Mucosa of descending colon (tissue), 3 donors: ENCODE results near the gene ATP1B1. TPM values are rescaled to one million over a fixed set of nuclear protein-coding genes. Genes with fewer than 3 reads are reported as not detected.

Source experiments
- ATAC-seq: fragments of 200-7000 bp; cut with Tn5 transposase; one replicate; pipeline ENCODE4 v1.9.1; 2020; ENCODE audit warnings: mild to moderate bottlenecking, moderate library complexity
- DNase-seq, 3 donors: peaks; one replicate each; pipeline ENCODE4 v3.0.0-alpha.2; 2020
- H3K36me3 ChIP-seq: fragments of 200-600 bp; one replicate; pipeline ENCODE4 v1.8.0; 2021; ENCODE audit warnings: low read depth, mild to moderate bottlenecking
- H3K4me1 ChIP-seq: fragments of 200-600 bp; one replicate; pipeline ENCODE4 v1.8.0; 2021; ENCODE audit warnings: low read depth, mild to moderate bottlenecking
- H3K4me3 ChIP-seq: fragments of 200-600 bp; one replicate; pipeline ENCODE4 v1.8.0; 2021; ENCODE audit warnings: mild to moderate bottlenecking
- H3K9me3 ChIP-seq: fragments of 200-600 bp; one replicate; pipeline ENCODE4 v1.8.0; 2021; ENCODE audit warnings: mild to moderate bottlenecking
- intact Hi-C, 2 donors: fragments of 100-400 bp; cut with DNase I in 1 of 2; cut with micrococcal nuclease in 1 of 2; formaldehyde crosslinking; loops; one replicate each; pipeline versions ENCODE4 v1.11.0 to v1.11.1; 2022; cut with DNase I, micrococcal nuclease
- total RNA-seq, 3 donors: library from RNA; stranded (reverse); fragmentation: NEBNext Ultra II Directional in 2 of 3; extraction: Animal tissue kit (Norgen Biotek cat#: 25700) in 2 of 3; gene quantifications; one replicate each; pipeline versions ENCODE4 v1.2.1 to v1.2.4, GENCODE V29; 2021 to 2023
- TF ChIP-seq, protein P1 (sequence below): fragments of 200-600 bp; IDR thresholded peaks from one replicate; pipeline ENCODE4 v1.8.0; 2022; ENCODE audit warnings: antibody characterized with exemption, mild to moderate bottlenecking
- donor health status: DM: no; HTN: no; CAD: no; lungs with moderate emphysema.
- donor health status: DM: no; HTN: no; CAD: no.
- donor health status: DM: no; HTN: yes; CAD: no.

The ATP1B1 gene
- total RNA-seq, 3 donors from 2014 or later = 342 to 860 (median 744) TPM

DNA sequence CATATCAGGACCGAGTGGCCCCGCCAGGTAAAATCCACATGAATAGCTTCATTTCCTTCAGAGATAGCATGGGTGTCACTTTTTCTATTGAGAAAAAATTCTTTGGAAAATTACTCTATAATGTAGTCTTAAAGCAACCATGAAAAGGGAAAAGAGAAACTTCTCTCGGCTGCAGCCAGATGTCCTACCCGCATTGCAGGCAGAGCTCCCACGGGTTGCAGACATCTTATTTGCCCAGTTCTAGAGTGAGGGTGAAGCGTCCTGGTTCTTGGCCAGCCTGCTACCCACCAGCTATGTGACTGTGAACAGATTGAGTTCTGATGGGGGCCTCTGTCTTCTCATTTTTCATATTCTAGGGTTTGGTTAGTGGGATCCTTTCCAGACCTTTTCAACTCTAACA is 5.0 kb downstream of the ATP1B1 start:
- H3K4me3 ChIP-seq = no peak overlapping the region
- H3K4me1 ChIP-seq = peaks cover 45% of the 10 kb centered on the region
- ATAC-seq (no peak), DNase-seq (no peak)
- TF ChIP-seq, protein P1, sequence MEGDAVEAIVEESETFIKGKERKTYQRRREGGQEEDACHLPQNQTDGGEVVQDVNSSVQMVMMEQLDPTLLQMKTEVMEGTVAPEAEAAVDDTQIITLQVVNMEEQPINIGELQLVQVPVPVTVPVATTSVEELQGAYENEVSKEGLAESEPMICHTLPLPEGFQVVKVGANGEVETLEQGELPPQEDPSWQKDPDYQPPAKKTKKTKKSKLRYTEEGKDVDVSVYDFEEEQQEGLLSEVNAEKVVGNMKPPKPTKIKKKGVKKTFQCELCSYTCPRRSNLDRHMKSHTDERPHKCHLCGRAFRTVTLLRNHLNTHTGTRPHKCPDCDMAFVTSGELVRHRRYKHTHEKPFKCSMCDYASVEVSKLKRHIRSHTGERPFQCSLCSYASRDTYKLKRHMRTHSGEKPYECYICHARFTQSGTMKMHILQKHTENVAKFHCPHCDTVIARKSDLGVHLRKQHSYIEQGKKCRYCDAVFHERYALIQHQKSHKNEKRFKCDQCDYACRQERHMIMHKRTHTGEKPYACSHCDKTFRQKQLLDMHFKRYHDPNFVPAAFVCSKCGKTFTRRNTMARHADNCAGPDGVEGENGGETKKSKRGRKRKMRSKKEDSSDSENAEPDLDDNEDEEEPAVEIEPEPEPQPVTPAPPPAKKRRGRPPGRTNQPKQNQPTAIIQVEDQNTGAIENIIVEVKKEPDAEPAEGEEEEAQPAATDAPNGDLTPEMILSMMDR = no peak
- no peaks in the 10 kb centered on the region for H3K36me3 ChIP-seq
- H3K9me3 ChIP-seq = no peaks in the 10 kb centered on the region
- intact Hi-C loops = no loop called here

GRCh38 chr1:169112241-169112640 is 5.8 kb downstream of the ATP1B1 start:
- ATAC-seq (peak; percentile 15), DNase-seq (peak in 1 of 3 donors; percentile 46)
- H3K36me3 ChIP-seq = no peaks in the 10 kb centered on the region
- H3K4me3 ChIP-seq = no peak overlapping the region
- peaks cover 45% of the 10 kb centered on the region for H3K4me1 ChIP-seq
- TF ChIP-seq, protein P1 = no peak
- H3K9me3 ChIP-seq = no peaks in the 10 kb centered on the region
- intact Hi-C loops = no loop called here

GRCh38 chr1:169113613-169114119 is 7.2 kb downstream of the ATP1B1 start:
- Histone ChIP-seq H3K4me3 (no peak overlapping the region), H3K36me3 (no peaks in the 10 kb centered on the region), H3K4me1 (peaks cover 54% of the 10 kb centered on the region), H3K9me3 (no peaks in the 10 kb centered on the region)
- ATAC-seq = peak; percentile 25
- DNase-seq = no peak
- intact Hi-C loops = no loop called here
- TF ChIP-seq, protein P1 = no peak

DNA sequence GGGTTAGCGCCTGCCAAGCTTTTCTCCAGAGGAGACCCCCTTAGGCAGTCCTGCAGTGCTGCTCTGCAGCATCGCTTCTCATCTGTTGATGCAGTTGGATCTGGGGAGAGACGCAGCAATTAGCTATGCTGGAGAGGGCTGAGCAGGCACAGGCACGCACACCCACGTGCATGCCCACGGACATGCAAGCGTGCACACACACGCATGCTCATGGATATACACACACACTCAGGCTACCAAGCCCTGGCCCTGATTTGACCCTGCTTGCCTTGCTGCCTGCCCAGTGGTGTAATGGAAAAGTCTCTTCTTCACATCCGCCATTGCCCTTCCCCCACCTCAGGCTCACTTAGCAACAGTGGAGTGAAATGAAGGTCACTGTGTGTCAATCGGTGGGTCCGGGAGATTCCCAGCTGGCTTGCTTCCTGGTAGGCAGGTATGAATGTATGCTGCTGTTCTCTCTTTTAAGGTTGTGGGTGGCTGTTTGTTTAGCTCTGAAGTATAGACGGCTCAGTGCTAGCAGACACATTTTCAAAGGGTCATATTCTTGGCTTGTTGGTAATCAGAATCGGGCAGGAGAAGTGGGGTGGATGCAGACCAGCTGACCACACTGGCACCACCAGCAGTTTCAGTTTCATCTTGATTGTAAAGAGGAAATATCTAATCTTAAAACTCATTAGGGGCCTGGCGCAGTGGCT is 9.5 kb downstream of the ATP1B1 start:
- H3K4me3 ChIP-seq = no peak overlapping the region
- DNase-seq = peak; percentile 74 to 85 (median 78)
- H3K36me3 ChIP-seq = no peaks in the 10 kb centered on the region
- H3K4me1 ChIP-seq = peaks cover 51% of the 10 kb centered on the region
- intact Hi-C loops = no loop called here
- no peaks in the 10 kb centered on the region for H3K9me3 ChIP-seq
- TF ChIP-seq, protein P1 = no peak
- peak; percentile 70 for ATAC-seq

GRCh38 chr1:169117014-169117413 is 10.5 kb downstream of the ATP1B1 start:
- no peak for ATAC-seq
- peak in 1 of 3 donors; percentile 4 for DNase-seq
- no peaks in the 10 kb centered on the region for H3K9me3 ChIP-seq
- H3K4me1 ChIP-seq = peaks cover 43% of the 10 kb centered on the region
- H3K4me3 ChIP-seq = no peak overlapping the region
- no peaks in the 10 kb centered on the region for H3K36me3 ChIP-seq
- TF ChIP-seq, protein P1 = no peak
- intact Hi-C loops = no loop called here
